HS-27A (cell line): ENCODE results near the gene HES7.
"Not testable (repeated sequence)": the region's sequence is repeated elsewhere in the genome, so short reads cannot be mapped to it uniquely, and the experiment has no call there.

ENCODE experiments used
- DNase-seq: peaks from one replicate; pipeline ENCODE4 v3.0.0-alpha.2; 2012; ENCODE audit warnings: low read depth, missing footprints

Gene HES7

DNA sequence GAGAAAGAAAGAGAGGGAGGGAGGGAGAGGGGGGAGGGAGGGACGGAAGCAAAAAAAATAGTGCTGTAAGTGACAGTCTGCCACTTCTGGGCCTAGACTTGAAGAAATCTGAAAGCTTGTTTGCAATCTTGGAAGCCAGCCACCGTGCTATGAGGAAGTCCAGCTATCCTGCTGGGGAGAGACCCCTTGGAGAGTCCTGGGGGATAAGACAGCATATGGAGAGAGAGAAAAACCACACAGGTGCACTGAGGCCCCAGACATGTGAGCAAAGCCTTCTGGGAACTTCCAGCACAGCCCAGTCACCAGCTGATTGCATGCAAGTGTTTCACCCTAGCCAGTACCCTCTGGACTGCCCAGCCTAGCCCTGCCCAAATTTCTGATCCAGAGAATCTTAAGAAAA is 23.8 kb downstream of the HES7 start:
- DNase-seq = no peak

DNA sequence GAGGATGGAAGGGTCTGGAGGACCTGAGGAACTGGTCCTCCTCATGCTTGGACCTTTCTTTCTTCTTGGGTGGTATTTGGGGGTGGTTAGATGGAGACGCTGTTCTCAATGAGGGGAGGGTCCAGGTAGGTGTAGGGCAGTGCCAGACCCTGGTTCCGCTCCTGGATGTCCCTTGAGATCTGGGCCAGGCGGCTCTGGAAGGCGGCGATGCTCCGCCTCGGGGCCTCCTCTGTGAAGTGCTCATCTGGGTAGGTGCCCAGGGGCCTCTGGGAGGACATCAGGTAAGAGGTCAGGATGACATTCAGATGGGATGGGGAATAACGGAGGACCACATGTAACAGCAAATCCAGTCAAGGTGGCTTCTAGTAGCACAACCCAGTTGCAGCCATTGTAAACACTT is 27.4 kb downstream of the HES7 start:
- DNase-seq = no peak

DNA sequence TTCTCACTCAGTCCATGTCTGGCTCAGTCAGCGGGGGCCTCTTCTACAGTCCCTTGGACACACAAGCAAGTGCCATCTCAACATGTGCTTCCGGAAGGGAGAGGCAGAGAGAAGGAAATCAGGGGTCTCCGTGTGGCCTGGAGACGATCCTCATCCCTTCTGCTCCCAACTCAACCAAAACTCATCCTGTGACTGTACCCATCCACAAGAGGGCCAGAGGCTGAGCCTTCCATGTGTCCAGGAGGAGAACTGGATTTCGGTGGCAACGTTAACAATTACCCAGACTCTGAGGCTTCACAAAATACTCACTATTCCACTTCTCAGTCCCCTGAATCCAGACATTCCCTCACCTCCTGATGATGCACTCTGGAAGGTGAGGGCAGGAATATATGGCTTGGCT is 28.5 kb downstream of the HES7 start:
- no peak for DNase-seq

DNA sequence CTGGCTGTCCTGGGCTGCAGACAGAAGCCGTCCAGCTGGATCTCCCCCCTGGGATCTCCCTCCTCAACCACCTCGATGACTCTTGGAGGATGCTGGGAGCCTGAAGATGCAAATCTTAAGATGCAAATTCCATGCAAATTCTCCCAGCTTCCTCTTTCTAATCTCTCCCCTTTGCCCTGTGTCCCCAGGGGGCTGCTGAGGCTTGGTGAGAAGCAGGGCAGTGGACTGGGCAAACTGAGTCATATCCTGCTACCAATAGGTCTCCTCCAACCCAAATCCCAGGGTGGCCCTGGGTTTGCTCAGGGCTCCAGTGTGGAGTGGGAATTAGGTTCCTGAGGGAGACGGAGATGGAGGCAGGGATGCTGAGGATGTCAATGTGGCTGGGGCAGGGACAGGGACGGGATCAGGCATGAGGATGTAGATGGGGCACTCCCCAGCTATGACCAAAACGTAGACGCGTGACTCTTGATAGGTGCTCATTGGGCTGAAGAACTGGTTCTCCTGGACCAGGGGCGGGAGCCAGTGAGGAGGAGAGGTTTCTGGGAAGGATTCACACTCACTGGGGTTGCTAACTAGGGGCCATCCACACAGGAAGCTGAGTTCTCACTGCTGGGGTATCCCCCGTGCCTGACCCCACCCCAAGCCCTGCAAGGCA is 32.7 kb downstream of the HES7 start:
- no peak for DNase-seq

DNA sequence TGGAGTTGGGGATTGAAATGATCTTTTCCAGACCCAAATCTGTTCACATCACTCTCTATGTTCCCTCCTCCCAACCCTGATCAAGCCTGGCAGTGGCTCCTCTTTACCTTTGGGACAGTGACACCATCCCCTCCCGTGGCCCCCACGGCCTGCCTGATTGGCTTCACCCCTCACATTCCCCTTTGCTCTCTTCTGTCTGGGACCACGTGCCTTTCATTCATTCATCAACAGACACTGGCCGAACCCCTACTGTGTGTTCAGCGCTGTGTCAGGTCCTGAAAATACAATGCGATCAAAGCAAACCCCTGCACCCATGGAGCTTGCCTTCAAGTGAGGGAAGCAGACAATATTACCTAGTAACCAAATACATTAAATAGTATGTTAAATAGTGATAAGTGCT is 34.2 kb downstream of the HES7 start:
- DNase-seq = no peak

DNA sequence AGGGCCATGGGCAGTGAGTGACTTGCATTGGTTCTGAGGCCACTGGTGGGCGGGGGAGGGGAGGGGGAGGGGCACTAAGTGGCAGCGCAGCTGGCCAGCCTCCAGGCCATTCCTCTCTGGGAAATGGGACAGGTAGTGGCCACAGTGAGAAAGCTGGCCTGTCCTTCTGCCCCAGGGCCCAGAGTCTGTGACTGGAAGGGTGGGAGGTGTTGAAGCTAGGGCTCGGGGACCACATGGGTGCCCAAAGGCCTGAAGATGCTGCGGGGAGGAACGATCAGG is 36.0 kb downstream of the HES7 start:
- DNase-seq = no peak

DNA sequence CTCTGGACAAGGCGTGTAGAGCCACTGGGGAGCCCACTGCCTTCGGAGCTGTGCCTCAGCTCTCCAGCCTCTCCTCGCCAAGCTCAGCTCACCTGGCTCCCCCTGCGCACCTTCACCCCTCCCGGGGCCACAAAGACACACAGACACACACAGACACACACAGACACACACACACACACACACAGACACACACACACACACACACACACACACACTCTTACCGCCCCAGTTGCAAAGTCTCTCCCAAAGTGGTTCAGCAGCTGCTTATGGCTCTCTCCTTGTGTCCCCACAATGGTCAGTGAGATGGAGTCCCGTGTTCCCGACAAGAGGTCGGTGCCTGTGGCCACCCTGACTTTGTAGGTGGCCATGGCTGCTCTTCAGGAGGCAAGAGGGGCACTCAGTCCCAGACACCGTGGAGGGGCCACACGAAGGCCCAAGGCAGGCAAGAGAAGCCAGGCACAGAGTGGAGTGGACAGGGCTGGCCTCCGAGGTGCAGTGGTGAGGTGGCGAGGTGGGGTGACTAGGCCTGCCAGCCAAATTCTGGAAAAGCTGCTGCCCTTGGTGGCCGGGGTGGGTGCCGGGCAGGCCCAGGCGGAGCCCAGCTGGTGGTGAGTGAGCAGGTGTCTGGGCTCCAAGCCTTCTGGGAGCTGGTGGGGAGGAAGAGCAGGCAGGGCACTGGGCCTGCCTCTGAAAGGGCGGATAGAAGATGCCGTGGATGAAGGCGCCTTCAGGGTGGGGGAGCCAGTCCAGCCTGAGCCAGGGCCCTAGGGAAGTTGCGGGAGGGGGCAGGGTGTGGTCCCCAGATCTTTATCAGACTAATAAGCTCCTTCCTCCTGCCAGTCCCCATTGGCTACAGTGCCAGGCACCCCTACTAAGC is 36.6 kb downstream of the HES7 start, which contains the start of gene ALOX12B:
TSS of gene ALOX12B (minus strand) at position 642 of the 877 bp plus-strand sequence. CDS start at position 368, 274 bp downstream.
- DNase-seq = no peak

DNA sequence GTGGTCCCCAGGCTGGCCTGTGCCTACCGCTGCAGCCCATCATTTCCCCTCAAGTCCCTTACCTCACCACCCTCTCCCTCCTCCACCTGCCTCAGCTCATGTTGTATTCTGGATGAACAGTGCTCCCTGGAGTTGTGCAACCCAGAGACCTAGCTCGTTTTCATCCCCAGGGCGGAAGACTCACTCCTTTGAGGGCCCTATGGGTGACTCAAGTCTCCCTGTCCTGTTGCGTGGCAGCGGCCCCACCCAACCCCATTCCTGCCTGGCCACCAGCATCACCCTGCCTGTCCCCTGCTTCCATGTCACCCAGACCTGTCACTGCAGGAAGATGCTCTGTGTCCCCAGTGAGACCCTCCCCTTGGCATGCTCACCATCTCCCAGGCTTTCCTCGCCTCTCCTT is 39.7 kb downstream of the HES7 start:
- DNase-seq = no peak

DNA sequence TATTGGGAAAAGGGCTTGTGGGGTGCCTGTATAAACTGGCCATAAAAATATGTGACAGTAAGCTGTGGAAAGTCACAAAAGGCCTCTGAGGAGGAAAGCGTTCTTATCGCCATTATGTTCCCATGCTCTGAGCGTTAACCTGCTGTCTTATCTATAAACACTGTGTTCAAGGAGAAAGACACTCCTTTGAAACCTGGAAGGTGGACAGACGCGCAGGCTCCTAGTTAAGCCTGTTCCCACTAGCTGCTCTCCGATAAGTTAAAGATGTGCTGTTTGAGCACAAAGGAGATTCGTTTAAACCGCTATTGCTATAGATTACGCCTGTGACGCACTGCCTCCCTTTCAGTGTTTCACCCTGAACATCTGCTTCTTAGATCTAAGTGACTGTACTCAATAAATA is 41.6 kb downstream of the HES7 start:
- DNase-seq = no peak

DNA sequence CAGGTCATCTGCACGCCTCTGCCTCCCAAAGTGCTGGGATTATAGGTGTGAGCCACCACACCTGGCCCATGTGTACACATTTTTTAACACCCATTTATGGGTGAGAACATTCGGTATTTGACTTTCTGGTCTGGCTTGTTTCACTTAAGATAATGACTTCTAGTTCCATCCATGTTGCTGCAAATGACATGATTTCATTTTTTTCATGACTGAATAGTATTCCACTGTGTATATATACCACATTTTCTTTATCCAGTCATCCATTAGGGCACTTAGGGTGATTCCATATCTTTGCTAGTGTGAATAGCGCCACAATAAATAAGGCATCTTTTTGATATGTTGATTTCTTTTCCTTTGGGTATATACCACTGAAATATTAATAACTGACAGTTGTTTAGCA is 42.0 kb downstream of the HES7 start:
- no peak for DNase-seq

DNA sequence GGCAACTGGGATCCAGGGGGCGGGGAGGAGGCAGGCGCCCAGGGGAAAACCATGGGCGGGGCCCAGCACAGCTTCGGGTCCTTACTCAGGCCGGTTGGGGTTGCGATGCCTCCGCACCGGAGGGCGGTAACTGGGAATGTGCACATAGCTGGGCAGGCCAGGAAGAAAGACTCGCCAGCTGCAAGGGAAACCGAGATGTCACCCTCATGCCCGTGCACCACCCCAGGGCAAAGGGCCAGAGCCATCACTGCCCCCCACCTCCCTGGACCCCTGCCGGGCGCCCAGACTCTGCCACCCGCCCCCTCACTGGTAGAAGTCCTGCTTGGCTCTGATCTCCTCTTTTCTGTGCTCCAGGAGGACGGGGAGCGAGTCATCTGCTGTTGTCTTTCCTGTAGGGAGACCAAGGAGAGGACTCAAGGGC is 43.1 kb downstream of the HES7 start:
- DNase-seq = no peak

DNA sequence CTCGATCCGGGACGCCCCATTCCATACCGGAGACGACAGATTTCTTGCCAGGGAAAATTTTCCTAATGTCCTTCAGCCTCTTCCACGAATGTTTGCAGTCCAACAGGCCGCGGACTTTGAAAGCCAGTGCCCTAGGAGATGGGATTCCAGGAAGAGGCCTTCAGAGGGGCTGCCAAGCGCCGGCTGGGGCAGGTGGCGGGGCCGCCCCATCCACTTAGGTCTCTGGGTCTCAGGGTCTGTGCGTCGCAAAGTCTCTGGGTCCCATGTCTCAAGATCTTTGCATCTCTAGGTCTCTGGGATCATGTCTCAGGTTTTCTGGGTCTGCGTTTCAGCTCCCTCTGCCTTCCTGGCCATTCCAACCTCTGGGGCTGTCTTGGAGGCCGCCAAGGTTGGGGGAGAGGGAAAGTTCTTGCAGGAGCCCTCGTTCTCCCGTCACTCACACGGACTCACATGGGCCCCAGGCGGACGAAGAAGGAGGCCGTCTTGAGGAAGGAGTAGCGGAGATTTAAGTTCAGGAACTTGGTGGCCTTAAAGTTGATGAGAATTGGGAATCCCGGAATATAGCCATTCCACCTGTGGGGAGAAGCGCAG is 43.6 kb downstream of the HES7 start:
- DNase-seq = no peak

DNA sequence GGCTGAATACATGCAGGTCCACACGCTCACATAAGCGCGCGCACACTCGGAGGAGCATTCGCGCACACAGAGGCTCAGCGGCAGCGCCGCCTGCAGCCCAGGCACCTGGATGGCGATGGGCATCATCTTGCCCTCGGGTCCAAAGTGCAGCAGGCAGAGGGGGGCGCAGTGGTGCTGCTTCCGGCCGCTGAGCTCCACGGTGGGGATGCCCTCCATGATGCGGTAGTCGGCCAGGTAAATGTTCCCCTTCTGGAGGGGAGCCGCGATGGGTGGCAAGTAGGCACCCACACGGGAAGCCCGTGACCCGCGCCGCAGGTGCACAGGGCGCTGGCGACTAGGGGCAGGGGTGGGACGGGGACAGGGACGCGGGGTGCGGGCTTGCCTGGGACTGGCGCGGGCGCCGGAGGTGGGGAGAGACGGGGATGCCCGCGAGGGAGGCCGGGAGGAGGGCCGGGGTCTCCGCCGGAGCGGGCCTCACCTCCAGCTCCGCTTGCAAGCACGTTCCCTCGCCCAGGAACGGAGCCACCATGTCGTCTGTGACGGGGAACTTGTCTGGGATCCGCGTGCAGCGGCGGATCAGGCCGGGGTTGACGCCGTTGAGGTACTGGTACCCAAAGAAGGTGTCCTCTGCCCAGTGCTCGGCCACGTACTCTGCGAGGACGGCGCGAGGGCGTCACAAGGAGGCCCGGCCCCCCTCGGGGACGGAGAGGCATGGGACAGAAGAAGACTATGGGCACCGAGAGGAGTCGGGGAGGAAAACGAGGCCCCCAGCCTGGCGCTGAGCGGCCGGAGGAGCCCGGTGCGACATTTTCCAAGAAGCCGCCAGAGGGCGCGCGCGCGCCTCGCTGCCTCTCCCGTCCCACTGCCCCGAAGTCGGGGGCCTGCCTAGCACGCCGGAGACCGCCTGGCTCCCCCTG is 44.4 kb downstream of the HES7 start:
- DNase-seq = peak; percentile 31

DNA sequence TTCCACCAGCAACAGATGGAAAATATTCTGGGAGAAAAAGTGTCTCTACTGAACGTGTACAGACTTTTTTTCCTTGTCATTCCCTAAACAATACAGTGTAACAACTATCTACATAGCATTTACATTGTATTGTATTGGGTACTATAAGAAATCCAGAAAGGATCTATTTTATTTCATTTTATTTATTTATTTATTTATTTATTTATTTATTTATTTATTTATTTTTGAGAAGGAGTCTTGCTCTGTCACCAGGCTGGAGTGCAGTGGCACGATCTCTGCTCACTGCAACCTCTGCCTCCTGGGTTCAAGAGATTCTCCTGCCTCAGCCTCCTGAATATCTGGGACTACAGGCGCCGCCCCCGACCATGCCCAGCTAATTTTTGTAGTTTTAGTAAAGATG is 46.0 kb downstream of the HES7 start:
- not testable (repeated sequence) for DNase-seq

DNA sequence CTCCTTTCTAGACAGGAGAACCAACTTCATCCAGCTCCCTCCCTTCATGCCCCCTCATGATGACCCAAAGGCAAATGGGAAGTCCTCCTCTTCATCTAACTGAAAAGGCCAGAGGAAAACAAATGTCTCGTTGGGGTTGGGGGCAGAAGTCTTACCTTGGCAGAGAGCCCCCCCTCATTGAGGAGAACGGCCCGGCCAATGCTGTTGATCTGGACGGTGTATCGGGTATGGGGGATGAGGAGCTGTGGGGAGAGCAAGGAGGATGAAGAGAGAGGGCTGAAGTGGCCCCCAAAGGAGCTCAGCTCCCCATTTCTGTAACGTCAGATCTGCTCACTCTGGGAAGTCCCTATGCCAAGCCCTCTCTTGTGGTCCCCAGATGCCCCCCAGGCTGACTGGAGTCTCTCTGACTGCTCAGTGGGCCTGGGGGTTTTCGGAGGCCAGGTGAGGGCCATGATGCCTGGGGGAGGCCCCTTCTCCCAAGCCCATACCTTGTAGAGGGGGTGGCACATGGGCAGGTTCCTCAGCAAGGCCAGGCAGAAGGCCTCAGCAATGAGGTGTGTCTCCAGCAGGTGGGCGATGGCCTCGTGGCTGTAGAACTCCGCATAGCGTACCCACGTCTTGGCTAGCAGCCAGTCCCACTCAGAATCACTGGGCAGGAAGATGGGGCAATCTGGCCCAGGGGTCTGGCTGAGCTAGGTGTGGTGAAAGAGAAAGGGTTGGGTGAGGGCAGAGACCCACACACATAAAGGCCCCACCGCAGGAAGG is 47.2 kb downstream of the HES7 start:
- DNase-seq = no peak

DNA sequence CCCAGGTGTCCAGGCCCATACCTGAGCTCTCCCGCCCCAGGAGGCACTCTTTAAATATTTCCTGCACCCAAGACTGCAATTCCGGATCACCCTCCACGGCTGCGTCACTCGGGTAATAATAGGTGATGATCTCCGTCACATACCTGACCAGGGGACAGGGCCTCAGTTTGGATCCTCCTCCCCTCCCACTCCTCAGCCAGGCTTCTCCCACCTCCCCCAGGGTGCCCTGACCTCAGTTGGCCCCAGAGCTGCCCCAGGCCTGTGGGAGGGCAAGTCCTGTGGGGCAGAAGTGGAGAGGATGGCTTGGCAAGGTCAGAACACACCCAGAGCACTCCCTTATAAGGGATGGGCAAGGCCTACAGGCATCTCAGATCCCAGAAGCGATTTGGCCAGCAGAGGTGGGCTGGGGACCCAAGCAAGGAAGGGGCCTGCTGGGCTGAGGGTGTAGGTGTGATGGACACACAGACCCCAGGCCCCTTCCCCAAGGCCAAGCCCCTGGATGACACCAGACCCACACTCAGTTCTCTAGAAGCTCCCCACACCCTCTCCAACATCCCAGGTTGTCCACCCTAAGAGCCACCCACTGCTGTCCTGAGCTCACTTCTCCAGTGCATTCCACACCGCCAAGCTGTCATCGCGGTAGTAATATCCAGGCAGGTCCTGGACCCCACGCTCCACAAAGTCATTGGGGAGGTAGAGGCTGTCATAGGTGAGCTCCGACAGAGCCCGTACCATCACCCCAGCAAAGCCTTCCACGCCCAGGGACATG is 48.1 kb downstream of the HES7 start:
- DNase-seq = no peak

DNA sequence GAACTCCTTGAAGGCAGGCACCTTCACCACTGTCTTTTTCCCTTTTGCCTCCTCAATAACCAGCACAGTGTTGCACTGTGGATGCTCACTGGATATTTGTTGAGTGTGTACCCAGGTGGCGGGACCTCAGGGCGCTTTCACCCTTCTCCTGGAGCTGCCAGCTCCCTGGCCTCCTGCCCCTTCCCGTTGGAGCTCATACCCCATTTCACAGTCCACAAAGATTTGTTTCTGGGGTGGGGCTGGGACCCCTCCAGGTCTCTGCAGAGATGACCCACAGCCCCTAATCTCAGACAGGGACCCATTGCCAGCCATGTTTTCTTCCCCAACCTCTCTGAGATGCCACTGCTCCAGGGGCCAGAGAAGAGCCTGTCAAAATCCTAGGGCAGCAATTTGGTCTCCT is 48.8 kb downstream of the HES7 start:
- no peak for DNase-seq

DNA sequence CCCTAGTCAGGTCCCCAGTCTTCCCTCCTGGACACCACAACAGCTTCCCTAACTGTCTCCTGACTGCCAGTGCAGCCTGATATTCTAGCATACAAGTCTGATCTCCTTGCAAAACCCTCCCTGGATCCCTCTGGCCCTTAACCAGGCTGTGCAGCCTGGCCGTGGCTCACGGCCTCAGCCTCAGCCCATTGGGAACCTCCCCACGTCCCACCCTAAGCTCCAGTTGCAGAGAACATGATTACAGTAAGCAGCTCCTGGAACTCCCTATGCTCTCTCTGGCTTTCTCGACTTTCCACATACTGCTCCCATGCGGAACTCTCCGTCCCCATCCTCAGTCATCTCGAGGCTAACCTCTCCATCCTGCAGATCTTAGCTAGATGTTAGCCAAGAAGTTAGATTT is 49.4 kb downstream of the HES7 start:
- DNase-seq = no peak

DNA sequence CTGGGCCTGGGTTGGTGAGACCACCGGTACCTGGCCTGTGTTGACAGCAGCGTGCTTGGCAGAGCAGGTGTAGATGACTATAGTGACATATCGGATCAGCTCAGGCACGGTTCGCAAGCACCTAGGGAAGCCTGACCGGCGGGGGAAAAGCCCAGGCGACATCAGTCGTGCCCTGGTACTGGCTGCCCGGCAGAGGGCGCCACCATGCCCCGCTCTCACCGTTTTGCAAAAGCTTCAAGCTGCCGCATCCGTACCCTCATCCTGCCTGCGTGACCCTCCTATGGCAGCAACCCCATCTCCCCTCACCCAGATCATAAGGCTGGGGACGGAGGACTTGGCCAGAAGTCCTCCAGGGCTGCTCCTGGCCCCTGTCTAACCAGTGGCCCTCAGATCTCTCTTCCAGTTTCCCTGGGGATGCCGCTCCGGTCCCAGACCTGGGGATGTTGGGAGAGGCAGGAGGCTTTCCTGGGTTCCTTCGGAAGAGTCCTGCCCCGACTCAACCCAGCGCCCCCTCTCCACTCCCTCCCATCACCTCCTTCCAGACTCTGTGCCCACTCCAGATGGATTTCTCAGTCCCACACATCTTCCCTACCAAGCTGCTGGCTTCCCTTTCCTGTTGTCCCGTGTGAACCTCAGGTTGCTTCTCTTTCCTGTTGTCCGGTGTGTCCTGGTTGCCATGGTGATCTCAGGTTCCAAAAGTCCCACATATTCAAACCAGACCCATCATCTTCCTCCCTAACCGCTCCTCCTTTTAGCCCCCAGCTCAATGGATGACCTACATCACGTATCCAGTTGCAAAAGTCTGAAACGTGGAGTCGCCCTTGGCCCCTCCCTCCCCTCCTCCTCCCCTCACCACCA is 50.0 kb downstream of the HES7 start:
- DNase-seq = no peak
